HepG2 (cell line): Measurements from ENCODE around the gene ARHGEF10L. TPM values are rescaled to one million over a fixed set of nuclear protein-coding genes. Genes with fewer than 3 reads are reported as not detected.

Source experiments
- ATAC-seq: fragments of 200-7000 bp; cut with Tn5 transposase; 3 replicates; pipeline ENCODE4 v1.9.1; 2020; ENCODE audit warnings: mild to moderate bottlenecking, moderate library complexity
- BruUV-seq: library from RNA; stranded (reverse); fragments of 400-500 nt; replicated peaks from 2 replicates; lab custom pipeline; 2021; lab: Mats Ljungman, UMichigan
- CTCF ChIA-PET: fragments of 300-600 bp; formaldehyde crosslinking; extraction: SDS; loops from one replicate; lab custom pipeline; 2021; ENCODE audit warnings: low total read pairs, inconsistent platforms, low intra/inter-chr PET ratio; lab: Yijun Ruan, JAX
- POLR2A ChIA-PET: fragments of 350-600 bp; sonication (Branson Sonifier 250); formaldehyde crosslinking; loops from one replicate; lab custom pipeline; 2020; ENCODE audit warnings: antibody characterized with exemption, inconsistent platforms; lab: Yijun Ruan, JAX
- DNase-seq: peaks from one replicate; pipeline ENCODE4 v3.0.0-alpha.2; 2015; ENCODE audit warnings: low spot score
- FAIRE-seq: peaks from 3 replicates; lab custom pipeline; 2011; peaks lifted over from hg19 to GRCh38; lab: Jason Lieb, UNC
- H2AFZ ChIP-seq: one replicate; pipeline ENCODE4 v1.6.1; 2011; ENCODE audit warnings: low read length, inconsistent platforms
- H3K27ac ChIP-seq: fragments of 300-600 bp; 3 replicates; pipeline ENCODE4 v1.8.0; 2011; ENCODE audit warnings: mixed run types, mild to moderate bottlenecking, mixed read lengths, low read length, inconsistent platforms; ENCODE audit not compliant: insufficient read depth; ENCODE audit errors: extremely low read length
- H3K27me3 ChIP-seq, 2 experiments: fragments of 200-600 bp in 1 of 2; 2 replicates in 1 of 2; 3 replicates in 1 of 2; pipeline versions ENCODE4 v1.6.0 to v1.8.0; 2011; ENCODE audit warnings: low read length in 2 of 2, mild to moderate bottlenecking in 2 of 2, moderate library complexity in 2 of 2, inconsistent platforms in 1 of 2; ENCODE audit not compliant: insufficient read depth in 2 of 2, control insufficient read depth in 1 of 2
- H3K36me3 ChIP-seq, 2 experiments: fragments of 200-600 bp in 1 of 2; replicated peaks in 1 of 2; 2 replicates in 1 of 2; 3 replicates in 1 of 2; pipeline versions ENCODE4 v1.5.1 to v1.8.0; 2011; ENCODE audit warnings: low read length in 2 of 2, inconsistent platforms in 1 of 2; ENCODE audit not compliant: insufficient read depth in 2 of 2, control insufficient read depth in 1 of 2
- H3K4me1 ChIP-seq: 2 replicates; pipeline ENCODE4 v1.5.1; 2012; ENCODE audit warnings: low read length, inconsistent platforms; ENCODE audit not compliant: insufficient read depth
- H3K4me2 ChIP-seq: 2 replicates; pipeline ENCODE4 v1.6.0; 2011; ENCODE audit warnings: low read depth, low read length, inconsistent platforms
- H3K4me3 ChIP-seq, 3 experiments: fragments of 200-600 bp in 1 of 3; sonication (generic), shearing (Covaris generic) in 1 of 3; replicated peaks in 1 of 3; 2 replicates each; pipeline ENCODE4 v1.5.1; 2011 to 2016; ENCODE audit warnings: low read length in 3 of 3, inconsistent platforms in 2 of 3, low read depth in 2 of 3, mild to moderate bottlenecking in 2 of 3, control low read depth in 1 of 3, mixed read lengths in 1 of 3; ENCODE audit not compliant: insufficient read depth in 1 of 3
- H3K79me2 ChIP-seq: one replicate; pipeline ENCODE4 v1.6.1; 2011; ENCODE audit warnings: low read length, inconsistent platforms; ENCODE audit not compliant: insufficient read depth
- H3K9ac ChIP-seq: 2 replicates; pipeline ENCODE4 v1.6.0; 2011; ENCODE audit warnings: mild to moderate bottlenecking, low read depth, low read length, inconsistent platforms; ENCODE audit not compliant: insufficient read depth
- H3K9me3 ChIP-seq: 2 replicates; pipeline ENCODE4 v1.5.1; 2012; ENCODE audit warnings: mild to moderate bottlenecking, low read length
- H4K20me1 ChIP-seq: 2 replicates; pipeline ENCODE4 v1.6.0; 2011; ENCODE audit warnings: inconsistent platforms, mild to moderate bottlenecking, low read length, moderate library complexity; ENCODE audit not compliant: insufficient read depth
- ARNT2 ChIP-seq: sonication (generic); formaldehyde crosslinking; IDR thresholded peaks from 2 replicates; pipeline ENCODE4 v1.8.0; 2022; ENCODE audit warnings: mild to moderate bottlenecking, low read depth, missing genetic modification reagents, moderate library complexity
- DBP ChIP-seq: sonication (generic); formaldehyde crosslinking; IDR thresholded peaks from 2 replicates; pipeline ENCODE4 v1.4.0; 2020; ENCODE audit warnings: missing genetic modification reagents; ENCODE audit errors: not compliant biosample characterization
- IRF2 ChIP-seq: IDR thresholded peaks from 2 replicates; pipeline ENCODE4 v1.6.1; 2018; ENCODE audit warnings: missing genetic modification reagents, missing compliant biosample characterization
- MYPOP ChIP-seq: sonication (generic); formaldehyde crosslinking; IDR thresholded peaks from 2 replicates; pipeline ENCODE4 v1.8.1; 2023; ENCODE audit warnings: mild to moderate bottlenecking, moderate library complexity, missing genetic modification reagents
- RBAK ChIP-seq: sonication (generic); formaldehyde crosslinking; IDR thresholded peaks from 2 replicates; pipeline ENCODE4 v1.5.1; 2020; ENCODE audit warnings: mild to moderate bottlenecking, missing genetic modification reagents
- REL ChIP-seq: sonication (generic); formaldehyde crosslinking; conservative IDR thresholded peaks from 2 replicates; pipeline ENCODE4 v1.8.0; 2022; ENCODE audit warnings: mild to moderate bottlenecking, missing genetic modification reagents, moderate library complexity
- ZNF207 ChIP-seq: fragments of 450-650 bp; IDR thresholded peaks from 2 replicates; pipeline ENCODE4 v1.6.1; 2016; ENCODE audit warnings: antibody characterized with exemption, borderline replicate concordance
- ZNF335 ChIP-seq: sonication (generic); formaldehyde crosslinking; IDR thresholded peaks from 2 replicates; pipeline ENCODE4 v1.4.0; 2020; ENCODE audit warnings: missing genetic modification reagents
- ZNF407 ChIP-seq: sonication (generic); formaldehyde crosslinking; IDR thresholded peaks from one replicate; pipeline ENCODE4 v1.5.1; 2020; ENCODE audit warnings: mild to moderate bottlenecking, missing genetic modification reagents; ENCODE audit errors: not compliant biosample characterization
- ZNF577 ChIP-seq: sonication (generic); formaldehyde crosslinking; IDR thresholded peaks from 2 replicates; pipeline ENCODE4 v1.4.0; 2020; ENCODE audit warnings: mild to moderate bottlenecking, low read depth, missing genetic modification reagents, borderline replicate concordance
- ZSCAN9 ChIP-seq: IDR thresholded peaks from 2 replicates; pipeline ENCODE4 v1.6.1; 2016; ENCODE audit warnings: borderline replicate concordance
- WGBS: methylation state at CpG from one replicate; pipeline ENCODE4 v1.1.6; 2017; ENCODE audit warnings: low lambda C conversion rate; 5-methylcytosine and 5-hydroxymethylcytosine counted together
- in situ Hi-C: cut with HindIII; loops from 2 replicates; pipeline ENCODE4 v1.10.0; 2017; ENCODE audit warnings: low pct_unique_long_range_greater_than_20kb; ENCODE audit not compliant: extremely low pct_ligation_motif_present
- intact Hi-C: fragments of 100-400 bp; cut with micrococcal nuclease; formaldehyde crosslinking; loops from one replicate; pipeline ENCODE4 v1.10.0; 2022; ENCODE audit not compliant: unreplicated experiment
- polyA plus RNA-seq, 8 experiments: library from polyadenylated mRNA; depleted of rRNA in 3 of 8; stranded (reverse) in 7 of 8; unstranded in 1 of 8; fragments of >200 nt; fragmentation: Illumina TruSeq in 4 of 8; extraction: Trizol in 4 of 8; gene quantifications; 2 replicates each; pipeline versions ENCODE4 v1.2.1 to v1.2.3, GENCODE V29; 2011 to 2016; ENCODE audit warnings: low read depth in 4 of 8, missing spikeins in 1 of 8, mixed read lengths in 1 of 8; ENCODE audit not compliant: insufficient read depth in 1 of 8
- total RNA-seq, 5 experiments: library from RNA; depleted of rRNA; stranded (reverse); fragments of >200 nt; fragmentation: Illumina TruSeq; extraction: Trizol; gene quantifications; 2 replicates each; pipeline ENCODE4 v1.2.3, GENCODE V29; 2016; ENCODE audit warnings: low read depth in 1 of 5

Gene ARHGEF10L
- total and polyA plus RNA-seq, 2 of the 13 experiments (the other 11 are each of a cell fraction or from before 2014, with no cell fraction given) = 46.5 to 78.3 TPM

- TF ChIP-seq DBP (no peak), RBAK (no peak)
- TF ChIP-seq, all 625 proteins: peak for 2
Measured at GRCh38 chr1:17594026-17594425, 54.5 kb downstream of the ARHGEF10L start (continued).

- intact Hi-C loops (no loop called here), in situ Hi-C loops (no loop called here)
- Histone ChIP-seq H3K27me3 (no peaks in the 10 kb centered on the region), H3K79me2 (peaks cover 60% of the 10 kb centered on the region), H3K27ac (no peak overlapping the region), H2AFZ (no peak overlapping the region), H3K4me3 (no peak overlapping the region), H3K36me3 (peaks cover 30 to 65% of the 10 kb centered on the region in 2 experiments), H3K9ac (no peak overlapping the region), H3K4me1 (peaks cover 68% of the 10 kb centered on the region), H3K9me3 (no peaks in the 10 kb centered on the region), H3K4me2 (no peak overlapping the region), H4K20me1 (peaks cover 4% of the 10 kb centered on the region; the same call in 1 of the 2 replicates)
- ATAC-seq = no peak
- ChIA-PET POLR2A (interaction anchor here (0.7 to 1.2 kb wide), 2 partner anchors 14 to 19 kb away, joined by 3 to 4 read pairs; no protein-coding TSS in a partner anchor), CTCF (no interaction called here)
- TSS peak; percentile 24 for BruUV-seq
- no peak for DNase-seq
- no peak for FAIRE-seq
- WGBS = 99% methylated on average over 5 of the region's 8 CpGs
- TF ChIP-seq IRF2 (CRISPR knock-in tag) (no peak), ZNF577 (CRISPR knock-in tag) (no peak), ZNF335 (CRISPR knock-in tag) (no peak), ZNF207 (no peak), REL (CRISPR knock-in tag) (no peak), ZSCAN9 (CRISPR knock-in tag) (no peak), MYPOP (CRISPR knock-in tag) (no peak), ARNT2 (CRISPR knock-in tag) (no peak), ZNF407 (no peak)
Measured at GRCh38 chr1:17594690-17595601, 55.4 kb downstream of the ARHGEF10L start.
